CD4-positive, alpha-beta T cell (primary cell): ENCODE measurements around the gene ACACB. TPM values are rescaled to one million over a fixed set of nuclear protein-coding genes. Genes with fewer than 3 reads are reported as not detected.

Source experiments
- ATAC-seq: fragments of 200-7000 bp; cut with Tn5 transposase; one replicate; pipeline ENCODE4 v1.10.0; 2022; ENCODE audit warnings: mild to moderate bottlenecking; ENCODE audit not compliant: poor library complexity
- CTCF ChIA-PET: fragments of 350-600 bp; sonication (Branson Sonifier 250); formaldehyde crosslinking; loops from one replicate; lab custom pipeline; 2021; ENCODE audit warnings: antibody characterized with exemption, inconsistent platforms; lab: Charles Lee
- POLR2A ChIA-PET: fragments of 350-600 bp; sonication (Branson Sonifier 250); formaldehyde crosslinking; loops from one replicate; lab custom pipeline; 2021; ENCODE audit warnings: antibody characterized with exemption, inconsistent platforms; lab: Charles Lee
- DNase-seq, 14 experiments: peaks; one replicate each; pipeline ENCODE4 v3.0.0-alpha.2; 2013 to 2020; ENCODE audit warnings: mixed read lengths in 2 of 14
- H3K27ac ChIP-seq, 2 donors: one replicate each; pipeline versions ENCODE4 v1.5.1 to v1.7.0; 2013; ENCODE audit warnings: low read length in 2 of 2, low read depth in 1 of 2, mild to moderate bottlenecking in 1 of 2
- H3K27me3 ChIP-seq, 2 experiments: 1 replicate in 1 of 2; 2 replicates in 1 of 2; pipeline versions ENCODE4 v1.6.1 to v1.7.0; 2013; ENCODE audit warnings: low read length in 2 of 2, control low read depth in 1 of 2, mild to moderate bottlenecking in 1 of 2, moderate library complexity in 1 of 2; ENCODE audit not compliant: insufficient read depth in 2 of 2, control insufficient read depth in 1 of 2
- H3K36me3 ChIP-seq: one replicate; pipeline ENCODE4 v1.6.1; 2013; ENCODE audit warnings: low read length, control low read depth; ENCODE audit not compliant: insufficient read depth
- H3K4me1 ChIP-seq: one replicate; pipeline ENCODE4 v1.6.1; 2013; ENCODE audit warnings: low read length, control low read depth; ENCODE audit not compliant: insufficient read depth
- H3K4me3 ChIP-seq: one replicate; pipeline ENCODE4 v1.5.1; 2013; ENCODE audit warnings: mild to moderate bottlenecking, low read length, moderate library complexity
- H3K9me3 ChIP-seq, 2 experiments: 1 replicate in 1 of 2; 2 replicates in 1 of 2; pipeline versions ENCODE4 v1.6.1 to v1.7.0; 2013; ENCODE audit warnings: low read length in 2 of 2, mild to moderate bottlenecking in 2 of 2, control low read depth in 1 of 2, moderate library complexity in 1 of 2; ENCODE audit not compliant: control insufficient read depth in 1 of 2, insufficient read depth in 1 of 2
- H3K27ac Mint-ChIP-seq: one replicate; pipeline ENCODE4 v1.8.0; 2020; ENCODE audit warnings: mixed read lengths
- H3K27me3 Mint-ChIP-seq: one replicate; pipeline ENCODE4 v1.8.0; 2021; ENCODE audit warnings: mixed read lengths
- H3K36me3 Mint-ChIP-seq: one replicate; pipeline ENCODE4 v1.8.0; 2021; ENCODE audit warnings: low read depth, mixed read lengths
- H3K4me1 Mint-ChIP-seq: one replicate; pipeline ENCODE4 v1.8.0; 2021; ENCODE audit warnings: low read depth, mixed read lengths
- H3K4me3 Mint-ChIP-seq: one replicate; pipeline ENCODE4 v1.8.0; 2020; ENCODE audit warnings: mild to moderate bottlenecking, mixed read lengths
- H3K9me3 Mint-ChIP-seq: one replicate; pipeline ENCODE4 v1.8.0; 2020; ENCODE audit warnings: mixed read lengths
- intact Hi-C, 2 experiments: fragments of 100-400 bp; cut with DNase I in 1 of 2; cut with micrococcal nuclease in 1 of 2; formaldehyde crosslinking; loops; one replicate each; pipeline versions ENCODE4 v1.15.1 to v1.9.0; 2023 to 2025; cut with DNase I, micrococcal nuclease
- total RNA-seq, 174 experiments: library from RNA in 2 of 174; stranded (reverse) in 2 of 174; gene quantifications; one replicate each; pipeline ENCODE4 v1.2.3 and lab custom pipeline; 2021 to 2026
- TF ChIP-seq, protein P1 (sequence below): fragments of 200-600 bp; IDR thresholded peaks from one replicate; pipeline ENCODE4 v1.8.0; 2022; ENCODE audit warnings: antibody characterized with exemption, mild to moderate bottlenecking

Gene ACACB
- total RNA-seq, 2 experiments from 2014 or later, result 30.3 to 32.2 TPM

DNA sequence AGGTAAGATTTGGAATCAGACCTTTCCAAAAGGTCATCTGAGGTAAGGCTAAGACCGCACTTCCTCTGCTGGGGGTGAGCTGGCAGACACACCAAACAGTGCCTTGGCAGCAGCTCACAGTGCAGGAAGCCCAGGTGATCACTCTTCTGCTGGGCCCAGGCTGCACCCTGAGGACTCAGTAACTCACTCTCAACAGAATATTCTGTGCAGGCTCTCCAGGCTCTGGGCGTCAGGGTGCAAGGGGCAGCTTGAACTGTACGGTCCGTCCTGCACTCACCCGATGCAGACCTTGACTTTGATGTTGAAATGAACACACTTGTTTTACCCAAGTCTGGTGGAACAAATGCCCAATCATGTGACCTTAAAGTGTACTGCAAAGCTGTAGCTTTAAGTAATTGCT is 29.1 kb upstream of the ACACB start:
- H3K4me1 ChIP-seq, result peaks cover 15% of the 10 kb centered on the region
- Mint-ChIP-seq H3K36me3 (peaks cover 77% of the 10 kb centered on the region), H3K27me3 (no peaks in the 10 kb centered on the region), H3K27ac (no peak overlapping the region), H3K4me1 (peaks cover 14% of the 10 kb centered on the region), H3K9me3 (no peaks in the 10 kb centered on the region), H3K4me3 (no peak overlapping the region)
- TF ChIP-seq, protein P1, sequence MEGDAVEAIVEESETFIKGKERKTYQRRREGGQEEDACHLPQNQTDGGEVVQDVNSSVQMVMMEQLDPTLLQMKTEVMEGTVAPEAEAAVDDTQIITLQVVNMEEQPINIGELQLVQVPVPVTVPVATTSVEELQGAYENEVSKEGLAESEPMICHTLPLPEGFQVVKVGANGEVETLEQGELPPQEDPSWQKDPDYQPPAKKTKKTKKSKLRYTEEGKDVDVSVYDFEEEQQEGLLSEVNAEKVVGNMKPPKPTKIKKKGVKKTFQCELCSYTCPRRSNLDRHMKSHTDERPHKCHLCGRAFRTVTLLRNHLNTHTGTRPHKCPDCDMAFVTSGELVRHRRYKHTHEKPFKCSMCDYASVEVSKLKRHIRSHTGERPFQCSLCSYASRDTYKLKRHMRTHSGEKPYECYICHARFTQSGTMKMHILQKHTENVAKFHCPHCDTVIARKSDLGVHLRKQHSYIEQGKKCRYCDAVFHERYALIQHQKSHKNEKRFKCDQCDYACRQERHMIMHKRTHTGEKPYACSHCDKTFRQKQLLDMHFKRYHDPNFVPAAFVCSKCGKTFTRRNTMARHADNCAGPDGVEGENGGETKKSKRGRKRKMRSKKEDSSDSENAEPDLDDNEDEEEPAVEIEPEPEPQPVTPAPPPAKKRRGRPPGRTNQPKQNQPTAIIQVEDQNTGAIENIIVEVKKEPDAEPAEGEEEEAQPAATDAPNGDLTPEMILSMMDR, result no peak
- H3K27ac ChIP-seq, result no peak overlapping the region
- H3K9me3 ChIP-seq, result no peaks in the 10 kb centered on the region
- DNase-seq (no peak), ATAC-seq (no peak)
- H3K4me3 ChIP-seq, result no peak overlapping the region
- POLR2A ChIA-PET, result no interaction called here
- CTCF ChIA-PET, result no interaction called here
- H3K36me3 ChIP-seq, result peaks cover 64% of the 10 kb centered on the region
- intact Hi-C loops, result no loop called here
- H3K27me3 ChIP-seq, result no peaks in the 10 kb centered on the region

DNA sequence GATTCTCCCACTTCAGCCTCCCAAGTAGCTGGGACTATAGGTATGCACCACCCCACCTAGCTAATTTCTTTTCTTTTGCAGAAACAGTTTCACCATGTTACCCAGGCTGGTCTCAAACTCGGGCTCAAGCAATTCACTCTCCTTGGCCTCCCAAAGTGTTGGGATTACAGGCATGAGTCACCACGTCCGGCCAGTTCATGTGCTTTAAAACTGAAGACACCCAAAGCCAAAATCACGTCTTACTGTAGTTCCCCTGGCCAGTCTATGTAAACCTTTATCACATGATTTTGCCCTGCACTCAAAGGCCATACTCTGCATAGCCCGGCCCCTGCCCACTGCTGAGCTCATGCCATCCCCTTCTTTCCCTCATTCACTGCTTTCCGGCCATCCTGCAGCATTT is 27.6 kb upstream of the ACACB start:
- Histone ChIP-seq H3K4me1 (peaks cover 31% of the 10 kb centered on the region), H3K27me3 (no peaks in the 10 kb centered on the region), H3K4me3 (no peak overlapping the region), H3K36me3 (peaks cover 48% of the 10 kb centered on the region), H3K27ac (no peak overlapping the region), H3K9me3 (no peaks in the 10 kb centered on the region)
- TF ChIP-seq, protein P1, result no peak
- POLR2A ChIA-PET, result no interaction called here
- Mint-ChIP-seq H3K4me3 (no peak overlapping the region), H3K4me1 (peaks cover 30% of the 10 kb centered on the region), H3K27me3 (no peaks in the 10 kb centered on the region), H3K27ac (no peak overlapping the region), H3K9me3 (no peaks in the 10 kb centered on the region), H3K36me3 (peaks cover 72% of the 10 kb centered on the region)
- intact Hi-C loops, result no loop called here
- no peak for DNase-seq
- CTCF ChIA-PET, result no interaction called here
- no peak for ATAC-seq

DNA sequence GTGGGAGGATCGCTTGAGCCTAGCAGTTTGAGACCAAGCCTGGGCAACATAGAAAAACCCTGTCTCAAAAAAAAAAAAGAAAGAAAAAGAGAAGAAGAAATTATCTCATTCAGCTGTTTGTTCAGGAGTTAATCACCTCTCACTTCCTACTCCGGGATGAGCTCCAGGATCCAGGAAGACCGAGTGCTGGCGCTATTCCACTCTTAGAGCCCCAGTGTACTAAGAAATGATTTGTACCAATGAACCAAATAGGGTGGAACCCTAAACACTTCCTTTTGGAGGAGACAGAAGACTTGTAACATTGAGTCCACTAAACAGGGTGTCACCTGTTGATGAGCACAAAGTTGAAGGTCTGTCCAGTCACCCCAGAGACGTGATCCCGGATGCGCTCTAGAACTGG is 26.7 kb upstream of the ACACB start:
- no peaks in the 10 kb centered on the region for H3K9me3 ChIP-seq
- Mint-ChIP-seq H3K27me3 (no peaks in the 10 kb centered on the region), H3K36me3 (peaks cover 63% of the 10 kb centered on the region), H3K4me3 (no peak overlapping the region), H3K4me1 (peaks cover 36% of the 10 kb centered on the region), H3K27ac (peak overlapping the region; percentile 27), H3K9me3 (no peaks in the 10 kb centered on the region)
- ATAC-seq (no peak), DNase-seq (no peak)
- ChIA-PET POLR2A (no interaction called here), CTCF (no interaction called here)
- H3K27ac ChIP-seq, result no peak overlapping the region
- peaks cover 45% of the 10 kb centered on the region for H3K36me3 ChIP-seq
- H3K4me3 ChIP-seq, result no peak overlapping the region
- no peaks in the 10 kb centered on the region for H3K27me3 ChIP-seq
- intact Hi-C loops, result loop anchor here (5.0 kb wide), 6 partner anchors 137 to 623 kb away; partner anchors contain the start of genes FAM222A (in 1 of the 2), ISCU (in 1 of the 2), MMAB (in 1 of the 2) and MVK (in 1 of the 2)
- H3K4me1 ChIP-seq, result peaks cover 32% of the 10 kb centered on the region
- TF ChIP-seq, protein P1, result no peak
